H1 (cell line): ENCODE results near the gene MAPK8IP3. TPM values are rescaled to one million over a fixed set of nuclear protein-coding genes. Genes with fewer than 3 reads are reported as not detected.

ENCODE experiments used
- CHD1 ChIP-seq: IDR thresholded peaks from 2 replicates; pipeline ENCODE4 v1.6.1; 2012; ENCODE audit warnings: low read depth, low read length, improper control_type of control experiment
- GTF2F1 ChIP-seq: IDR thresholded peaks from 2 replicates; pipeline ENCODE4 v1.6.1; 2012; ENCODE audit warnings: low read depth, low read length, improper control_type of control experiment, borderline replicate concordance
- KDM1A ChIP-seq: fragments of 200-600, 300-600 bp; sonication (generic); IDR thresholded peaks from 2 replicates; pipeline ENCODE4 v1.7.1; 2016; ENCODE audit warnings: mild to moderate bottlenecking, low read length, borderline replicate concordance
- polyA plus RNA-seq, 7 experiments: library from polyadenylated mRNA; depleted of rRNA in 3 of 7; stranded (reverse) in 5 of 7; unstranded in 2 of 7; fragments of >200 nt in 5 of 7; fragments of 200-250 nt in 2 of 7; gene quantifications; 1 replicate in 5 of 7; 2 replicates in 1 of 7; 4 replicates in 1 of 7; pipeline versions ENCODE4 v1.2.1 to v1.2.3, GENCODE V29; 2011 to 2013; ENCODE audit warnings: missing spikeins in 2 of 7, mixed read lengths in 2 of 7
- total RNA-seq: library from RNA; stranded (reverse); fragmentation: NEBNext Ultra II Directional; extraction: Animal tissue kit (Norgen Biotek cat#: 25700); gene quantifications from 2 replicates; pipeline ENCODE4 v1.2.1, GENCODE V29; 2021

MAPK8IP3 gene
- total and polyA plus RNA-seq, 2 of the 8 experiments (the other 6 are each of a cell fraction or from before 2014, with no cell fraction given), result 16.9 to 43.4 TPM

DNA sequence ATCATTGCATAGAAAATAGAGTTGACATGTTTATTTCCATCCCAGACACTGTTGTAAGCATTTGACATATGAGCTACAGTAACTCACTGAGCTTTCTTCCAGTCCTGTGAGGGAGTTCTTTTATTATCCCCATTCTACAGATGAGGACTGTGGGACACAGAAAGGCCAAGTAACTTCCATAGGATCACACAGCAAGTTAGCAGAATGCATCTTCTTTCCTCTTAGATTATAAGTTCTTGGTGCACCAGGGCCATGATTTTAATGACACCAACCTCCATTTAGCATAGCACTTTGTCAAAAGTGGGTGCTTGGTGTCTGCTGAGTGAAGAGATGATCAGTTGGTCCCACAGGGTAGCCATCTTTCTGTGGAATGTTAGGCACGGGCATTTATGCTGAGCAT lies 15.2 kb upstream of the MAPK8IP3 start (continued):
- no peak for TF ChIP-seq KDM1A
- no peak for TF ChIP-seq CHD1
- no peak for TF ChIP-seq GTF2F1
